HUES6 (cell line): ENCODE measurements around the gene FBXW4.

Experiments
- H3K27ac ChIP-seq: 2 replicates; pipeline ENCODE4 v1.7.0; 2013; ENCODE audit warnings: low read depth, mild to moderate bottlenecking, low read length, inconsistent platforms
- H3K27me3 ChIP-seq: 2 replicates; pipeline ENCODE4 v1.6.1; 2013; ENCODE audit warnings: low read length; ENCODE audit not compliant: control insufficient read depth, insufficient read depth
- H3K36me3 ChIP-seq: 2 replicates; pipeline ENCODE4 v1.6.1; 2013; ENCODE audit warnings: low read length; ENCODE audit not compliant: control insufficient read depth, insufficient read depth
- H3K4me1 ChIP-seq: 2 replicates; pipeline ENCODE4 v1.6.1; 2013; ENCODE audit warnings: low read length; ENCODE audit not compliant: control insufficient read depth, insufficient read depth
- H3K4me3 ChIP-seq: 2 replicates; pipeline ENCODE4 v1.5.1; 2013; ENCODE audit warnings: low read depth, low read length
- H3K9ac ChIP-seq: one replicate; pipeline ENCODE4 v1.6.1; 2013; ENCODE audit warnings: mild to moderate bottlenecking, low read length
- H3K9me3 ChIP-seq: 2 replicates; pipeline ENCODE4 v1.6.1; 2013; ENCODE audit warnings: low read depth, low read length; ENCODE audit not compliant: control insufficient read depth, insufficient read depth

Gene FBXW4, protein sequence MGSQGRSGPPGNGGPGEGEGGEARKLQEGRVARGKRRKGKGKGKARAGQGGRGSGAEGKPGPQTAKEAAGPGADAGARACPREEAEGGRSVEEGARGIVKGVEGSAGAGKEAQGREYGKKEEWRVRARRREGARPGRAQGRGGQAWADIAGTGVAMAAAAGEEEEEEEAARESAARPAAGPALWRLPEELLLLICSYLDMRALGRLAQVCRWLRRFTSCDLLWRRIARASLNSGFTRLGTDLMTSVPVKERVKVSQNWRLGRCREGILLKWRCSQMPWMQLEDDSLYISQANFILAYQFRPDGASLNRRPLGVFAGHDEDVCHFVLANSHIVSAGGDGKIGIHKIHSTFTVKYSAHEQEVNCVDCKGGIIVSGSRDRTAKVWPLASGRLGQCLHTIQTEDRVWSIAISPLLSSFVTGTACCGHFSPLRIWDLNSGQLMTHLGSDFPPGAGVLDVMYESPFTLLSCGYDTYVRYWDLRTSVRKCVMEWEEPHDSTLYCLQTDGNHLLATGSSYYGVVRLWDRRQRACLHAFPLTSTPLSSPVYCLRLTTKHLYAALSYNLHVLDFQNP

DNA sequence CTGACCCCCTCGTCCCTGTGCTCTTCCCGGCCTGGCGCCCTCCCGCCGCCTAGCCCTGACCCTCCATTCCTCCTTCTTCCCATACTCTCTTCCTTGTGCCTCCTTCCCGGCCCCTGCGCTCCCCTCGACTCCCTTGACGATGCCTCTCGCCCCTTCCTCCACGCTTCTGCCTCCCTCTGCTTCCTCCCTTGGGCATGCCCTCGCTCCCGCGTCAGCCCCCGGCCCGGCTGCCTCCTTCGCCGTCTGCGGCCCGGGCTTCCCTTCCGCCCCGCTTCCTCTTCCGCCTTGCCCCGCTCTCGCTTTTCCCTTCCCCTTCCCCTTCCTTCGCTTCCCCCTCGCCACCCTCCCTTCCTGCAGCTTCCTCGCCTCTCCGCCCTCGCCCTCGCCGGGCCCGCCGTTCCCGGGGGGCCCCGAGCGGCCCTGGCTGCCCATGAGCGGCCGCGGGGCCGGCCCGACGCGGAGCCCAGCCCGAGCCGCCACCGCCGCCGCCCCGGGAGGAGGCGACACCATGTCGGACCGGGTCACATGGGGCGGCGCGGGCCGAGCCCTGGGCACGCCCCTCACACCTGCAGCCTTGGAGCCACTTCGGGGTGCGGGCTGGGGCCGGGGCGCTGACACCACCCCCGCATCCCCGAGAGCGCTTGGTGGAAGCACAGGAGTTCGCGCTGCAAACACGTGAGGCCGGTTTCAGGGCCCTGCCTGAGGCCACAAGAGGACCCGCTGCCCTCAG lies at the start of gene FBXW4:
FBXW4 (minus strand) TSS at position 497 of the 730 bp plus-strand sequence; CDS start at position 432, 65 bp downstream.
- Histone ChIP-seq H3K9ac (peak within 1 kb of the TSS; percentile 98), H3K4me3 (peak within 1 kb of the TSS; percentile 98)

DNA sequence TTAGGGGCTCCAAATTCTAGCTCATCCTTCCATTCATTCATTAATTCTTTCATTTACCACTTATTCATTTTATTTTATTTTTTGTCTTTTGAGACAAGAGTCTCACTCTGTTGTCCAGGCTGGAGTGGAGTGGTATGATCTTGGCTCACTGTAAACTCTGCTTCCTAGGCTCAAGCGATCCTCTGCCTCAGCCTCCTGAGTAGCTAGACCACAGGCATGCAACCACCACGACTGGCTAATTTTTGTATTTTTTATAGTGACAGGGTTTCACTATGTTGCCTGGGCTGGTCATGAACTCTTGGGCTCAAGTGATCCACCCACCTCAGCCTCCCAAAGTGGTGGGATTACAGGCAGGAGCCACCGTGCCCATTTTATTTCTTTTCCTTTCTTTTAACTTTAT lies 49.3 kb upstream of the FBXW4 start:
- no peaks in the 10 kb centered on the region for H3K9me3 ChIP-seq
- no peak overlapping the region for H3K27ac ChIP-seq
- H3K27me3 ChIP-seq: no peaks in the 10 kb centered on the region
- H3K4me1 ChIP-seq: peaks cover 12% of the 10 kb centered on the region
- no peak overlapping the region for H3K4me3 ChIP-seq
- no peaks in the 10 kb centered on the region for H3K36me3 ChIP-seq
- H3K9ac ChIP-seq: no peak overlapping the region

More for the DNA sequence above, at the start of gene FBXW4:
- Histone ChIP-seq H3K27ac (peak within 1 kb of the TSS; percentile 97), H3K36me3 (no peaks in the 10 kb centered on the region; the same call in 1 of the 2 replicates), H3K9me3 (no peaks in the 10 kb centered on the region), H3K27me3 (no peaks in the 10 kb centered on the region), H3K4me1 (peaks cover 27% of the 10 kb centered on the region)

DNA sequence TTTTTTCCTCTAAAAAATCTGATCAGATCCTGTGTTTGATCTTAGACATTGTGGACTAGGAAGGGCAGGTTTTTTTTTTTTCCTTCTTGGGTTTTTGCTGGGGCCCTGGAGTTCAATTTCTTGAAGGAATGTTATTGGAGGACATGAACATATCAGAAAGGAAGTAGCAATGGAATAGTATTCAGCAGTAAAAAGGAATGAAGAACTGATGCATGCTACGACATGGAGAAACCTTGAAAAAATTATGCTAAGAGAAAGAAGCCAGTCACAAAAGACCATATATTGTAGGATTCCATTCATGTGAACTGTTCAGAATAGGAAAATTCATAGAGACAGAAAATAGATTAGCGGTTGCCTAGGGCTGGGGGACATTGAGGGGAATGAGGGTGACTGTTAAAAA lies 47.0 kb upstream of the FBXW4 start:
- no peak overlapping the region for H3K4me3 ChIP-seq
- no peaks in the 10 kb centered on the region for H3K36me3 ChIP-seq
- H3K4me1 ChIP-seq: no peaks in the 10 kb centered on the region
- no peak overlapping the region for H3K9ac ChIP-seq
- no peak overlapping the region for H3K27ac ChIP-seq
- H3K9me3 ChIP-seq: no peaks in the 10 kb centered on the region
- no peaks in the 10 kb centered on the region for H3K27me3 ChIP-seq

DNA sequence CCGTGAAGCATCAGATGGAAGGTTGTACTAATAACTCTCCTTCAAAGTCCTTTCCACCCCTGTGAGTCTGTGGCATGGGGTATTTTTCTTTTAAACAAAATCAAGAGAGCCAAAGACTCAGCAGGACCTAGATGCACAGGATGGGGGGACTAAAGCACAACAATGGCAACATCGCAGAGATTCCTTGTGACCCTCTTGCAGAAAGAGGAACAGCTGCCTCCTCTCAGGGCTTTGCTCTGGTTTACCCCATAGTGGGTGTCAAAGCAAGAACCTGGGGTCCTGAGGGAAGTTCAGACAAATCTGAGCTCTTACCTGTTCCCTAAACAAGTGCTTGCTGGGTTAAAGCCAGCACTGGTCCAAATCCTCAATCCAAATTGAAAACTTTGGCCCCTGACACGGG lies 41.7 kb upstream of the FBXW4 start:
- Histone ChIP-seq H3K27me3 (no peaks in the 10 kb centered on the region), H3K36me3 (no peaks in the 10 kb centered on the region), H3K4me1 (no peaks in the 10 kb centered on the region), H3K9ac (no peak overlapping the region), H3K4me3 (no peak overlapping the region), H3K9me3 (no peaks in the 10 kb centered on the region), H3K27ac (no peak overlapping the region)

DNA sequence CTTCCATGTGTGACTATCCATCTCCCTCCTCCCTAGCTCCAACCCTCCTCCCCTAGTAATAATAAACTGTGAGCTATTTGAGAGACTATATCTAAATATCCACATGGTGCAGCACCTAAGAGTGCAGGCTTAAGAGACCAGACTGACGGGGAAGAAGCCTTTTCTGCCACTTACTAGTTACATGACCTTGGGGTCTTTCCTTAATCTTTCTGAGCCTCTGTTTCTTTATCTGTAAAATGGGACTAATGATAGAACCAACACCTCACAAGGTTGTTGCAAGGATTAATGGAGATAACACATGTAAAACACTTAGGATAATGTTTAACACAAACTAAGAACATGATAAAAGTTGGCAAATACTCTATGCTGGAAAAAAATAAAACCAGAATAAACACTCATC lies 37.1 kb upstream of the FBXW4 start:
- Histone ChIP-seq H3K9me3 (no peaks in the 10 kb centered on the region), H3K27ac (no peak overlapping the region), H3K36me3 (no peaks in the 10 kb centered on the region), H3K4me3 (no peak overlapping the region), H3K9ac (no peak overlapping the region), H3K4me1 (no peaks in the 10 kb centered on the region), H3K27me3 (no peaks in the 10 kb centered on the region)

DNA sequence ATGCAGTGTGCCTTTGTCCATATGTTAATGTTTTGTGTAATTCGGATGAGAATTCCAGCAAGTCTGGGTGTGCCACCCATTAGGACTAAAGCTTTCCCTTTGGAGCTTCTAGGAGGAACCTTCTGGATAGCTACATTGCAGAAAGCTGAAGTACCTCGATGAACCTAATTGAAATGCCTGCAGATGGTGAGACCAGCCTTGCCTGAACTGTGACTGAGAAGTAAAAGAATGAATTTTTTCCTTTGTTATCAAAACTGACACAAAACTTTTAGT lies 31.1 kb upstream of the FBXW4 start:
- Histone ChIP-seq H3K4me1 (peaks cover 15% of the 10 kb centered on the region), H3K27me3 (no peaks in the 10 kb centered on the region), H3K4me3 (no peak overlapping the region), H3K27ac (no peak overlapping the region), H3K9ac (no peak overlapping the region), H3K36me3 (no peaks in the 10 kb centered on the region), H3K9me3 (no peaks in the 10 kb centered on the region)

DNA sequence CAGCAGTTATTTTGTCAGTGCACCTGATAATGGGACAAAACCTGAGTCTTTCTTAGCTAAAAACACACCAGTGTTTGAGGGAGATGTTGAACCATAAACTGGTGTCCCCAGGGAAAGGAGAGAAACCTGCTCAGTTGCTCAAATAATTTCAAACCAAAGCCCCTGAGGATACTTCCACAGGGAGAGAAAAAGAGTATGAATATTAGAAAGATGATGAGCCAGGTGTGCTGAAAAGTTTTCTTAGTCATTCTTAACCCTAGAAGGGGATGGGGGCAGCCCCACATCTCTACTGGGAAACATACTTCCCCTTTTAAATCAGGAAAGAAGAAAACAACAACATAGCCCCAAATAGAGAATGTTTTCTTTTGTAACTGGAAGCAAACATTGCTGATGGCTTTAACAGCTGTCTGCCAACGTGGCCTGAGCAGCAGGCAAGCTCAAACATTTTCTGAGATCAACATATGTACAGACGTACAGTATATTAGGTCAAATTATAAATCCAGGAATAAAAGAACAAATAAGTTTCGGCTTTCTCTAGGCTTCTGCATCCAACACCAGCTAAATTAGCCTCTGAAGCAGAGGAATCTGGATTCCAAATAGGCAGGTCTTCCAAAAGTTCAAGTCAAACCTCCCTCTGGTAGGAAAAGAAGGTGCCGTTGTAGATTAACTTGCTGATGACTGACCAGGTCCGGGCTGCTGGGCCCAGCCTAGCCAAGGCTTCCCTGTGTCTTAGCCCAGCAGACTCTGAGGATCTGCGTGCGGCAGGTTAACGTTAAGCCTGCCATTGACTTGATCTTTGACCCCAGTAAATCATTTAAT lies 30.5 kb upstream of the FBXW4 start:
- H3K4me3 ChIP-seq: no peak overlapping the region
- no peaks in the 10 kb centered on the region for H3K27me3 ChIP-seq
- no peak overlapping the region for H3K27ac ChIP-seq
- H3K4me1 ChIP-seq: peaks cover 15% of the 10 kb centered on the region
- no peaks in the 10 kb centered on the region for H3K36me3 ChIP-seq
- H3K9ac ChIP-seq: no peak overlapping the region
- no peaks in the 10 kb centered on the region for H3K9me3 ChIP-seq

DNA sequence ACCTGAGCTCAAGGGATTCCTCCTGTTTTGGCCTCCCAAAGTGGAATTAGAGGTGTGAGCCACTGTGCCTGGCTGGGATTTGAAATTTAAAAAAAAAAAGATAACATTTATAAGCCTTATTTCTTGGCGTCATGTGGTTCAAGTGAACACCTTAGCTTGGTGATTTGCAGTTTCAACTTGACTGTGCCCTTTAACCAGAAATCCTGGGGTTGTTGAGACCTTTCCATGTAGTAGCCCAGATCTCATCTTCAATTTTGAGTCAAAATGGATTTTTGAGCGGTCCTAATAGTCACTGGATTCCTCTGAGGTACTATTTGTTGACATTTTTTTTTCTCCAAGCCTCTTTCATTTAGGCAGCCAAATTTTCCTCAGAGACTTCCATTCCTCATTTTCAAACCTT lies 29.5 kb upstream of the FBXW4 start:
- H3K4me3 ChIP-seq: no peak overlapping the region
- H3K4me1 ChIP-seq: peaks cover 15% of the 10 kb centered on the region
- H3K36me3 ChIP-seq: no peaks in the 10 kb centered on the region
- no peaks in the 10 kb centered on the region for H3K9me3 ChIP-seq
- H3K27ac ChIP-seq: no peak overlapping the region
- no peaks in the 10 kb centered on the region for H3K27me3 ChIP-seq
- H3K9ac ChIP-seq: no peak overlapping the region

DNA sequence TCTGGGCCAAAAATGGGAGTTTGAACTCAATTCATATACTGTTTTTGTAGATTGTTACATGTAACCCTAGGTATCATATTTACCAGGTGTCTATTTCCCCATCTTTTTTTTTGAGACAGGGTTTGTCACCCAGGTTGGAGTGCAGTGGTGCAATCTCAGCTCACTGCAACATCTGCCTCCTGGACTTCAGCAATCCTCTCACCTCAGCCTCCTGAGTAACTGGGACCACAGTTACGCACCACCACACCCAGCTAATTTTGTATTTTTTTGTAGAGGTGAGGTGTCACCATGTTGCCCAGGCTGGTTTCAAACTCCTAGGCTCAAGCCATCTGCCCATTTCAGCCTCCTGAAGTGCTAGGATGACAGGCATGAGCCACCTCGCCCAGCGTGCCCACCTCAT lies 28.2 kb upstream of the FBXW4 start:
- H3K27me3 ChIP-seq: no peaks in the 10 kb centered on the region
- peaks cover 15% of the 10 kb centered on the region for H3K4me1 ChIP-seq
- H3K9ac ChIP-seq: no peak overlapping the region
- H3K36me3 ChIP-seq: no peaks in the 10 kb centered on the region
- no peak overlapping the region for H3K4me3 ChIP-seq
- no peak overlapping the region for H3K27ac ChIP-seq
- no peaks in the 10 kb centered on the region for H3K9me3 ChIP-seq

DNA sequence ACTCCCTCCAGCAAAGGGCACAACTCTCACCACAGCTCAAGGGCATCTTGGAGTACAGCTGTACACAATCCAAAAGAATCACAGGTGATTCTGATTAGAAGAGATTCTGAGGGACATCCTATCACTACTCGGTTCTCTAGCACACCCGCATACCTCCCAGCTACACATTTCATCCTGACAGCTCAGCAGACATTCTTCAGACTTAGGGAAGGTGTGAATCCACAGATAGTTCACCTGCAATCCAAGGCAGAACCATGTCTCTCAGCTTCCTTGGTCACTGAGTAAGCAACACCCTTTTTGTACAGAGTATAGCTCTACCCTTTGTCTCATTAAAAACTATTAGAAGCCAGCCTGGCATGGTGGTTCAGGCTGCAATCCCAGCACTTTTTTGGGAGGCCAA lies 26.8 kb upstream of the FBXW4 start:
- Histone ChIP-seq H3K9me3 (no peaks in the 10 kb centered on the region), H3K4me3 (no peak overlapping the region), H3K9ac (no peak overlapping the region), H3K4me1 (peaks cover 15% of the 10 kb centered on the region), H3K27me3 (no peaks in the 10 kb centered on the region), H3K36me3 (no peaks in the 10 kb centered on the region), H3K27ac (no peak overlapping the region)
